Mesenchymal stem cell (in vitro differentiated cells and primary cell): ENCODE results near the gene RAET1E.

Experiments used
- DNase-seq: peaks from one replicate; pipeline ENCODE4 v3.0.0-alpha.2; 2013
- H2AFZ ChIP-seq: one replicate; pipeline ENCODE4 v1.6.1; 2013; ENCODE audit warnings: low read depth, mild to moderate bottlenecking, control low read depth, inconsistent platforms, low read length, moderate library complexity
- H2AK5ac ChIP-seq: 2 replicates; pipeline ENCODE4 v1.6.1; 2013; ENCODE audit warnings: low read length, moderate library complexity, mild to moderate bottlenecking, inconsistent platforms; ENCODE audit not compliant: severe bottlenecking
- H2BK120ac ChIP-seq: one replicate; pipeline ENCODE4 v1.6.1; 2013; ENCODE audit warnings: low read depth, mild to moderate bottlenecking, inconsistent platforms, low read length, moderate library complexity
- H2BK12ac ChIP-seq, 2 experiments: one replicate each; pipeline ENCODE4 v1.6.1; 2013; ENCODE audit warnings: inconsistent platforms in 2 of 2, low read length in 2 of 2, mild to moderate bottlenecking in 2 of 2, moderate library complexity in 2 of 2, control low read depth in 1 of 2
- H2BK15ac ChIP-seq: one replicate; pipeline ENCODE4 v1.6.1; 2013; ENCODE audit warnings: mild to moderate bottlenecking, low read depth, inconsistent platforms; ENCODE audit not compliant: poor library complexity, severe bottlenecking
- H2BK5ac ChIP-seq: 2 replicates; pipeline ENCODE4 v1.6.1; 2013; ENCODE audit warnings: low read depth, mild to moderate bottlenecking, low read length, control low read depth, inconsistent platforms; ENCODE audit not compliant: poor library complexity, severe bottlenecking
- H3K14ac ChIP-seq, 2 experiments: one replicate each; pipeline ENCODE4 v1.6.1; 2013; ENCODE audit warnings: inconsistent platforms in 2 of 2, low read length in 2 of 2, control low read depth in 1 of 2, mild to moderate bottlenecking in 1 of 2, moderate library complexity in 1 of 2
- H3K18ac ChIP-seq, 2 experiments: one replicate each; pipeline ENCODE4 v1.6.1; 2013; ENCODE audit warnings: inconsistent platforms in 2 of 2, low read length in 2 of 2, control low read depth in 1 of 2, low read depth in 1 of 2, mild to moderate bottlenecking in 1 of 2
- H3K23ac ChIP-seq, 2 experiments: one replicate each; pipeline ENCODE4 v1.6.1; 2013; ENCODE audit warnings: inconsistent platforms in 2 of 2, low read length in 2 of 2, mild to moderate bottlenecking in 2 of 2, moderate library complexity in 2 of 2, control low read depth in 1 of 2
- H3K27ac ChIP-seq: 2 replicates; pipeline ENCODE4 v1.5.1; 2013; ENCODE audit warnings: mild to moderate bottlenecking, moderate library complexity, low read length, control low read depth, inconsistent platforms; ENCODE audit not compliant: poor library complexity, severe bottlenecking
- H3K27me3 ChIP-seq, 2 experiments: 2 replicates each; pipeline versions ENCODE4 v1.6.1 to v1.7.0; 2013; ENCODE audit warnings: low read length in 2 of 2, mild to moderate bottlenecking in 2 of 2, moderate library complexity in 2 of 2, control low read depth in 1 of 2, inconsistent platforms in 1 of 2; ENCODE audit not compliant: control insufficient read depth in 1 of 2, insufficient read depth in 1 of 2
- H3K36me3 ChIP-seq, 2 experiments: 2 replicates each; pipeline versions ENCODE4 v1.6.1 to v1.7.0; 2013; ENCODE audit warnings: low read length in 2 of 2, control low read depth in 1 of 2, inconsistent platforms in 1 of 2, low read depth in 1 of 2, mild to moderate bottlenecking in 1 of 2; ENCODE audit not compliant: insufficient read depth in 2 of 2, control insufficient read depth in 1 of 2
- H3K4ac ChIP-seq, 2 experiments: one replicate each; pipeline ENCODE4 v1.6.1; 2013; ENCODE audit warnings: inconsistent platforms in 2 of 2, low read length in 2 of 2, mild to moderate bottlenecking in 2 of 2, moderate library complexity in 2 of 2, control low read depth in 1 of 2, low read depth in 1 of 2
- H3K4me1 ChIP-seq: 2 replicates; pipeline ENCODE4 v1.6.1; 2013; ENCODE audit warnings: low read depth, low read length, control low read depth; ENCODE audit not compliant: control insufficient read depth, insufficient read depth
- H3K4me2 ChIP-seq: 2 replicates; pipeline ENCODE4 v1.6.1; 2013; ENCODE audit warnings: low read length, mild to moderate bottlenecking, inconsistent platforms; ENCODE audit not compliant: poor library complexity, severe bottlenecking
- H3K4me3 ChIP-seq, 2 experiments: 2 replicates each; pipeline versions ENCODE4 v1.5.1 to v1.7.0; 2013; ENCODE audit warnings: low read length in 2 of 2, mild to moderate bottlenecking in 2 of 2, control low read depth in 1 of 2, low read depth in 1 of 2; ENCODE audit not compliant: insufficient read depth in 1 of 2
- H3K79me1 ChIP-seq: replicated peaks from 2 replicates; pipeline ENCODE4 v1.6.1; 2013; ENCODE audit warnings: mild to moderate bottlenecking, control low read depth, low read length, inconsistent platforms; ENCODE audit not compliant: poor library complexity, severe bottlenecking
- H3K9ac ChIP-seq: 2 replicates; pipeline ENCODE4 v1.7.0; 2013; ENCODE audit warnings: mild to moderate bottlenecking, low read length, moderate library complexity
- H3K9me3 ChIP-seq: 2 replicates; pipeline ENCODE4 v1.7.0; 2013; ENCODE audit warnings: mild to moderate bottlenecking, low read length; ENCODE audit not compliant: control insufficient read depth
- H4K8ac ChIP-seq: one replicate; pipeline ENCODE4 v1.6.1; 2013; ENCODE audit warnings: inconsistent platforms, mild to moderate bottlenecking, low read length, moderate library complexity
- H4K91ac ChIP-seq: one replicate; pipeline ENCODE4 v1.6.1; 2013; ENCODE audit warnings: mild to moderate bottlenecking, low read length, inconsistent platforms
- WGBS: methylation state at CpG from one replicate; pipeline ENCODE4 v1.1.7; 2013; ENCODE audit warnings: mixed read lengths; 5-methylcytosine and 5-hydroxymethylcytosine counted together

Gene RAET1E

GRCh38 chr6:149861603-149862423 lies 36.1 kb downstream of the RAET1E start:
- Histone ChIP-seq H4K8ac (peak overlapping the region; percentile 1), H3K36me3 (no peaks in the 10 kb centered on the region), H3K23ac (peak overlapping the region in 1 of 2 experiments; percentile 16), H2BK120ac (no peak overlapping the region), H2BK15ac (no peak overlapping the region), H2AK5ac (no peak overlapping the region), H3K4me1 (peaks cover 15% of the 10 kb centered on the region), H3K18ac (peak overlapping the region in 1 of 2 experiments; percentile 19), H3K79me1 (peaks cover 20% of the 10 kb centered on the region), H3K27ac (no peak overlapping the region), H3K14ac (no peak overlapping the region), H3K4me2 (no peak overlapping the region), H3K27me3 (no peaks in the 10 kb centered on the region), H2BK12ac (peak overlapping the region in 1 of 2 experiments; percentile 49), H3K4ac (no peak overlapping the region), H2BK5ac (no peak overlapping the region), H3K4me3 (peak overlapping the region in 1 of 2 experiments; percentile 89), H3K9me3 (no peaks in the 10 kb centered on the region), H3K9ac (peak overlapping the region; percentile 98), H2AFZ (no peak overlapping the region), H4K91ac (no peak overlapping the region)
- peak; percentile 81 for DNase-seq
- 77% methylated on average over 12 of the region's 14 CpGs for WGBS

- Histone ChIP-seq H3K79me1 (peaks cover 22% of the 10 kb centered on the region), H2BK15ac (no peak overlapping the region), H3K36me3 (no peaks in the 10 kb centered on the region), H4K91ac (peak overlapping the region; percentile 29), H3K4ac (no peak overlapping the region), H3K18ac (peak overlapping the region in 1 of 2 experiments; percentile 29), H2BK12ac (peak overlapping the region; percentile 42 to 75), H2BK120ac (peak overlapping the region; percentile 55), H3K9ac (no peak overlapping the region), H2AFZ (no peak overlapping the region), H3K27ac (no peak overlapping the region), H3K14ac (no peak overlapping the region), H2AK5ac (no peak overlapping the region), H3K4me3 (no peak overlapping the region), H3K23ac (no peak overlapping the region), H2BK5ac (no peak overlapping the region), H3K9me3 (no peaks in the 10 kb centered on the region), H3K4me1 (peaks cover 17% of the 10 kb centered on the region), H3K27me3 (no peaks in the 10 kb centered on the region), H4K8ac (no peak overlapping the region), H3K4me2 (no peak overlapping the region)
- 79% methylated on average over 14 of the region's 14 CpGs for WGBS
- DNase-seq, result peak; percentile 44
Observed at GRCh38 chr6:149860834-149861602, 36.9 kb downstream of the RAET1E start.

GRCh38 chr6:149860513-149860833 lies 37.4 kb downstream of the RAET1E start:
- Histone ChIP-seq H2BK12ac (peak overlapping the region; percentile 42 to 75), H3K27ac (no peak overlapping the region), H2AK5ac (no peak overlapping the region), H3K18ac (peak overlapping the region in 1 of 2 experiments; percentile 29), H4K8ac (peak overlapping the region; percentile 69), H3K4ac (peak overlapping the region in 1 of 2 experiments; percentile 63), H3K79me1 (peaks cover 22% of the 10 kb centered on the region), H3K4me2 (no peak overlapping the region), H3K9me3 (no peaks in the 10 kb centered on the region), H3K23ac (no peak overlapping the region), H3K14ac (peak overlapping the region in 1 of 2 experiments; percentile 15), H2AFZ (no peak overlapping the region), H3K4me1 (peaks cover 17% of the 10 kb centered on the region), H2BK120ac (no peak overlapping the region), H2BK5ac (no peak overlapping the region), H3K27me3 (no peaks in the 10 kb centered on the region), H3K9ac (no peak overlapping the region), H4K91ac (peak overlapping the region; percentile 29), H2BK15ac (no peak overlapping the region), H3K36me3 (no peaks in the 10 kb centered on the region), H3K4me3 (no peak overlapping the region)
- 97% methylated on average over 5 of the region's 5 CpGs for WGBS
- no peak for DNase-seq

GRCh38 chr6:149859938-149860337 lies 38.0 kb downstream of the RAET1E start:
- Histone ChIP-seq H3K79me1 (peaks cover 22% of the 10 kb centered on the region), H4K8ac (no peak overlapping the region), H2AK5ac (no peak overlapping the region), H2BK12ac (no peak overlapping the region), H3K9me3 (no peaks in the 10 kb centered on the region), H3K27ac (no peak overlapping the region), H3K4me1 (peaks cover 17% of the 10 kb centered on the region), H3K18ac (no peak overlapping the region), H2BK15ac (no peak overlapping the region), H4K91ac (no peak overlapping the region), H3K4ac (no peak overlapping the region), H3K14ac (no peak overlapping the region), H3K9ac (no peak overlapping the region), H2BK120ac (no peak overlapping the region), H3K23ac (no peak overlapping the region), H3K4me3 (no peak overlapping the region), H3K27me3 (no peaks in the 10 kb centered on the region), H2BK5ac (no peak overlapping the region), H3K4me2 (no peak overlapping the region), H2AFZ (no peak overlapping the region), H3K36me3 (no peaks in the 10 kb centered on the region)
- no peak for DNase-seq
- 76% methylated on average over 3 of the region's 3 CpGs for WGBS
